ENCODE data around the gene DENND4B.

DNA sequence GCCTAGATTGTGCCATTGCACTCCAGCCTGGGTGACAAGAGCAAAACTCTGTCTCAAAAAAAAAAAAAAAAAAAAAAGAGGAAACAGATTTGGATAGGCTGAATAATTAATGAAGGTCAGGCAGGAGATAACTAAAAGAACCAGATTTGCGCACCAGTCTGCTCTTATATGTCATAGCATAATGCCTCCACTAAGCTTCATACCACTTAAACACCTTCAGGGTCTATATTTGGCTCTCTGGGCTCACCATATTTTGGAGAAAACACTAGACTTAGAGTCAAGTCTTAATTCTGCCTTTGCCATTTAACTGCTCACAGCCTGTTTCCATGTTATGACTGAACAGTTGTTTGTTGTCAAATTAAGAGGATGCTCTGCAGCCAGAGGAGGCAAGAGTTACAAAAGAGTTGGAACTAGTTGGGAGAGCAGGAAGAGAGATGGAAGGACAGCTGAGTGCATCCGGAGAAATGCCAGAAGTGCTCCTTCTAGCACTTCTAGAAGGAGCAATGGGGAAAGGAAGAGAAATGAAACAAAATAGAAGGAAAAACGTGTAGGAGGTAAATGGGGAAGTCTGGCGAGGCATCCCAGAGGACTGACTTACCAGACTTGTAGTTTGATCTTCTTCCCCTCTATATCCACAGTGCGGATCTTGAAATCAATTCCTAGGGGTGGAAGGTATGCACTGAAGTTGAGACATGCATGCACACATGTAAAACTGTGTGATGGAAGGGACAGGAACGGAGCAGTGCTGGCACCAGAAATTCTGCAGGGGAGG is 37.8 kb upstream of the DENND4B start:
- TF ChIP-seq, protein P1, sequence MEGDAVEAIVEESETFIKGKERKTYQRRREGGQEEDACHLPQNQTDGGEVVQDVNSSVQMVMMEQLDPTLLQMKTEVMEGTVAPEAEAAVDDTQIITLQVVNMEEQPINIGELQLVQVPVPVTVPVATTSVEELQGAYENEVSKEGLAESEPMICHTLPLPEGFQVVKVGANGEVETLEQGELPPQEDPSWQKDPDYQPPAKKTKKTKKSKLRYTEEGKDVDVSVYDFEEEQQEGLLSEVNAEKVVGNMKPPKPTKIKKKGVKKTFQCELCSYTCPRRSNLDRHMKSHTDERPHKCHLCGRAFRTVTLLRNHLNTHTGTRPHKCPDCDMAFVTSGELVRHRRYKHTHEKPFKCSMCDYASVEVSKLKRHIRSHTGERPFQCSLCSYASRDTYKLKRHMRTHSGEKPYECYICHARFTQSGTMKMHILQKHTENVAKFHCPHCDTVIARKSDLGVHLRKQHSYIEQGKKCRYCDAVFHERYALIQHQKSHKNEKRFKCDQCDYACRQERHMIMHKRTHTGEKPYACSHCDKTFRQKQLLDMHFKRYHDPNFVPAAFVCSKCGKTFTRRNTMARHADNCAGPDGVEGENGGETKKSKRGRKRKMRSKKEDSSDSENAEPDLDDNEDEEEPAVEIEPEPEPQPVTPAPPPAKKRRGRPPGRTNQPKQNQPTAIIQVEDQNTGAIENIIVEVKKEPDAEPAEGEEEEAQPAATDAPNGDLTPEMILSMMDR (conservative IDR thresholded peaks at IDR 0.05) = no peak
- TF ChIP-seq EZH2 (IDR thresholded peaks at IDR 0.05; ENCODE audit: low read depth) = no peak
